ENCODE measurements around the gene PPP1R37. TPM values are rescaled to one million over a fixed set of nuclear protein-coding genes. Genes with fewer than 3 reads are reported as not detected.

The PPP1R37 gene
- total and polyA plus RNA-seq, 2 donors (not counting 3 experiments of a cell fraction or from before 2014, with no cell fraction given), result 16.2 to 27.1 TPM

DNA sequence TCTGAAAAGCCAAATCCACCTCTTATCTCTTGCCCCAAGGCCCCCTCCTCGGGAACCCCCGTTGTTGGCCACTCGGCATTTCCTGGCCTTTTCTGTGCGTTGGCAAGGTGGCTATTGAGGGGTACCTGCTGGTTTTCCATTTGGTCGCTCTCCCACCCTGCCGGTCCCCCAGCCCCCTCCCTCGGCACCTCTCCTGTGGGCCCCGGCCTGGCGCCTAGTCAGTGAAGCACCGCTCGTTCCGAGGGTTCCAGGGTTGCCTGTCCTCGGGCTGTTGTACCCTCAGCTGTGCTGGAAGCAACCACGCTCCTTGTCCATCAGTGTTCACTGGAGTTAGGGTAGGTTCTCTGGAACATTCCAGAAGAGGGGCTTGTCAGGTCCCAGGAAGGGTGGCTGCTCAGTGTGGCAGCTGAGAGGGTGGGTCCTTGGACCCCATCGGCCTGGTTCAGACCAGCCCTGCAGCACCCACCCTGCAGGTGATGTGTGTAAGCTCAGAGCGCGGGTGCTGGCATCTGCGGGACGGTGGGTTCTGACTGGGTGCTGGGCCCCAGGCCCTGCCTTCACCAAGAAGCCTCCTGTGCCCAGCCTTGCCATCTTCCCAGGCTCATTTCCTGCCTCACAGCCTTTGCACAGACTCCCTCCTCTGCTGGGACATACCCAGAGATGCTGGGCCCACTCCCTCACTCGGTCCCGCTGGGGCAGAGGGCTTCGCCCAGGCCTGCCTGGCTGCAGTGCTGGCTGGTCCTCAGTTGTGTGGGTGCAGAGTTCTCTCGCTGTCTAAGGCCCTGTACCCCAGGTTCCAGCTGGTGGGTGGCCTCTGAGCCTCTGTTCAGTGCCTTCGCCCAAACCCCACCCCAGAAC is 46.5 kb downstream of the PPP1R37 start:
- Histone ChIP-seq H3K9me1 (replicated peaks; ENCODE audit: control insufficient read depth, extremely low read depth, insufficient read depth, low read length) (no peaks in the 10 kb centered on the region), H3K4me2 (ENCODE audit: insufficient read depth, low read length) (no peak overlapping the region), H3K27ac (ENCODE audit: insufficient read depth, low read depth, low read length) (no peak overlapping the region), H3K79me2 (ENCODE audit: control insufficient read depth, insufficient read depth, low read length) (peaks cover 2% of the 10 kb centered on the region), H3K36me3 (ENCODE audit: control insufficient read depth in 2 of 2, extremely low read depth in 1 of 2, insufficient read depth in 2 of 2, low read length in 2 of 2) (peaks cover 2 to 14% of the 10 kb centered on the region in 2 experiments), H3K9ac (replicated peaks; ENCODE audit: extremely low read depth, insufficient read depth, low read length) (no peak overlapping the region), H3K4me3 (replicated peaks in 1 of 3; ENCODE audit: insufficient read depth in 1 of 3, low read depth in 1 of 3, low read length in 3 of 3) (no peak overlapping the region), H3K4me1 (ENCODE audit: control insufficient read depth, extremely low read depth, insufficient read depth, low read length) (no peaks in the 10 kb centered on the region), H4K20me1 (replicated peaks; ENCODE audit: control insufficient read depth, extremely low read depth, insufficient read depth, low read length) (no peaks in the 10 kb centered on the region), H3K27me3 (ENCODE audit: control insufficient read depth in 2 of 2, insufficient read depth in 2 of 2, low read length in 2 of 2) (no peaks in the 10 kb centered on the region), H2AFZ (ENCODE audit: low read depth, low read length) (no peak overlapping the region), H3K9me3 (replicated peaks; ENCODE audit: control insufficient read depth, insufficient read depth, low read length) (no peaks in the 10 kb centered on the region)
- DNase-seq (ENCODE audit: low read depth, low spot score), result no peak
- POLR2A ChIA-PET, result no interaction called here
- dilution Hi-C loops (cut with MboI; ENCODE audit: extremely low pct_ligation_motif_present, low sequenced_read_pairs), result no loop called here
- CTCF ChIA-PET, result no interaction called here
- FAIRE-seq, result no peak
- no TSS peak for BruUV-seq (replicated peaks)
- intact Hi-C loops (cut with micrococcal nuclease), result no loop called here
- TF ChIP-seq JUN (IDR thresholded peaks at IDR 0.05; ENCODE audit: borderline replicate concordance, insufficient read depth, insufficient read length, low read depth) (no peak), MYC (IDR thresholded peaks at IDR 0.05; ENCODE audit: low read depth, low read length) (no peak), POLR2AphosphoS5 (IDR thresholded peaks at IDR 0.05; ENCODE audit: insufficient read depth, low read depth, low read length) (no peak)
- TF ChIP-seq, protein P1, sequence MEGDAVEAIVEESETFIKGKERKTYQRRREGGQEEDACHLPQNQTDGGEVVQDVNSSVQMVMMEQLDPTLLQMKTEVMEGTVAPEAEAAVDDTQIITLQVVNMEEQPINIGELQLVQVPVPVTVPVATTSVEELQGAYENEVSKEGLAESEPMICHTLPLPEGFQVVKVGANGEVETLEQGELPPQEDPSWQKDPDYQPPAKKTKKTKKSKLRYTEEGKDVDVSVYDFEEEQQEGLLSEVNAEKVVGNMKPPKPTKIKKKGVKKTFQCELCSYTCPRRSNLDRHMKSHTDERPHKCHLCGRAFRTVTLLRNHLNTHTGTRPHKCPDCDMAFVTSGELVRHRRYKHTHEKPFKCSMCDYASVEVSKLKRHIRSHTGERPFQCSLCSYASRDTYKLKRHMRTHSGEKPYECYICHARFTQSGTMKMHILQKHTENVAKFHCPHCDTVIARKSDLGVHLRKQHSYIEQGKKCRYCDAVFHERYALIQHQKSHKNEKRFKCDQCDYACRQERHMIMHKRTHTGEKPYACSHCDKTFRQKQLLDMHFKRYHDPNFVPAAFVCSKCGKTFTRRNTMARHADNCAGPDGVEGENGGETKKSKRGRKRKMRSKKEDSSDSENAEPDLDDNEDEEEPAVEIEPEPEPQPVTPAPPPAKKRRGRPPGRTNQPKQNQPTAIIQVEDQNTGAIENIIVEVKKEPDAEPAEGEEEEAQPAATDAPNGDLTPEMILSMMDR (IDR thresholded peaks at IDR 0.05; ENCODE audit: extremely low read depth in 1 of 2, insufficient read depth in 1 of 2, low read depth in 1 of 2, low read length in 2 of 2), result no peak

DNA sequence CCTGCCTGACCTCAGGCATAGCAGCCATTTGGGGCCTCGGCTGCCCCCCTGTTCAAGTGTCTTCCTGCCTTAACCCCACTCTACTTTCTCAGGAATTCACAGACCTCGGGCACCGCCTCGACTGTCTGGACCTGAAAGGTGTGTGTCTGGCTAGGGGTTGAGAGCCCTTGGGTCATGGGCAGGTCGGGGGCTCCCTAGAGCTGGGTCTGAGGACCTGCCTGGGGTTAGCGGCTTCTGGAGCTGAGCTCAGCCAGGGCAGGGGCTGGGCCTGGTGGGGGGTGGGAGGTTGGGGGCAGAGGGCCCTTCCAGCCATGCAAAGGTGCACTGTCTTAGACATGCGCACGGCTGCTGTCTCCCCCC is 47.1 kb downstream of the PPP1R37 start:
- no peak overlapping the region for H3K4me2 ChIP-seq (ENCODE audit: insufficient read depth, low read length)
- H3K9me3 ChIP-seq (replicated peaks; ENCODE audit: control insufficient read depth, insufficient read depth, low read length), result no peaks in the 10 kb centered on the region
- H2AFZ ChIP-seq (ENCODE audit: low read depth, low read length), result no peak overlapping the region
- peaks cover 2% of the 10 kb centered on the region for H3K79me2 ChIP-seq (ENCODE audit: control insufficient read depth, insufficient read depth, low read length)
- no peak overlapping the region for H3K27ac ChIP-seq (ENCODE audit: insufficient read depth, low read depth, low read length)
- no TSS peak for BruUV-seq (replicated peaks)
- dilution Hi-C loops (cut with MboI; ENCODE audit: extremely low pct_ligation_motif_present, low sequenced_read_pairs), result no loop called here
- no peaks in the 10 kb centered on the region for H3K27me3 ChIP-seq (ENCODE audit: control insufficient read depth in 2 of 2, insufficient read depth in 2 of 2, low read length in 2 of 2)
- H3K4me3 ChIP-seq (replicated peaks in 1 of 3; ENCODE audit: insufficient read depth in 1 of 3, low read depth in 1 of 3, low read length in 3 of 3), result no peak overlapping the region
- ChIA-PET CTCF (no interaction called here), POLR2A (no interaction called here)
- H3K4me1 ChIP-seq (ENCODE audit: control insufficient read depth, extremely low read depth, insufficient read depth, low read length), result no peaks in the 10 kb centered on the region
- no peak overlapping the region for H3K9ac ChIP-seq (replicated peaks; ENCODE audit: extremely low read depth, insufficient read depth, low read length)
- TF ChIP-seq MYC (IDR thresholded peaks at IDR 0.05; ENCODE audit: low read depth, low read length) (no peak), POLR2A (IDR thresholded peaks at IDR 0.05; ENCODE audit: low read depth, low read length) (no peak), GATA2 (IDR thresholded peaks at IDR 0.05; ENCODE audit: insufficient read depth, insufficient read length, low read depth, low read length) (no peak), EZH2 (IDR thresholded peaks at IDR 0.05; ENCODE audit: borderline replicate concordance, low read depth, low read length, severe bottlenecking) (no peak), POLR2AphosphoS5 (IDR thresholded peaks at IDR 0.05; ENCODE audit: insufficient read depth, low read depth, low read length) (no peak), JUN (IDR thresholded peaks at IDR 0.05; ENCODE audit: borderline replicate concordance, insufficient read depth, insufficient read length, low read depth) (no peak), FOS (IDR thresholded peaks at IDR 0.05; ENCODE audit: borderline replicate concordance, insufficient read depth, low read length) (no peak)
- TF ChIP-seq, protein P2, sequence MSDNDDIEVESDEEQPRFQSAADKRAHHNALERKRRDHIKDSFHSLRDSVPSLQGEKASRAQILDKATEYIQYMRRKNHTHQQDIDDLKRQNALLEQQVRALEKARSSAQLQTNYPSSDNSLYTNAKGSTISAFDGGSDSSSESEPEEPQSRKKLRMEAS (IDR thresholded peaks at IDR 0.05; ENCODE audit: insufficient read depth, insufficient read length), result no peak
- TF ChIP-seq, protein P1 (IDR thresholded peaks at IDR 0.05; ENCODE audit: extremely low read depth in 1 of 2, insufficient read depth in 1 of 2, low read depth in 1 of 2, low read length in 2 of 2), result no peak
- H3K36me3 ChIP-seq (ENCODE audit: control insufficient read depth in 2 of 2, extremely low read depth in 1 of 2, insufficient read depth in 2 of 2, low read length in 2 of 2), result peaks cover 2 to 14% of the 10 kb centered on the region in 2 experiments
- DNase-seq (ENCODE audit: low read depth, low spot score) (no peak), FAIRE-seq (no peak)
- intact Hi-C loops (cut with micrococcal nuclease), result no loop called here
- H3K9me1 ChIP-seq (replicated peaks; ENCODE audit: control insufficient read depth, extremely low read depth, insufficient read depth, low read length), result no peaks in the 10 kb centered on the region
- H4K20me1 ChIP-seq (replicated peaks; ENCODE audit: control insufficient read depth, extremely low read depth, insufficient read depth, low read length), result no peaks in the 10 kb centered on the region

Data from endothelial cell of umbilical vein (primary cell).